HepG2 (cell line): Measurements from ENCODE around the gene APOC1. TPM values are rescaled to one million over a fixed set of nuclear protein-coding genes. Genes with fewer than 3 reads are reported as not detected.

Experiments used
- BCL3 ChIP-seq: sonication (generic); formaldehyde crosslinking; IDR thresholded peaks from 2 replicates; pipeline ENCODE4 v1.5.1; 2020; ENCODE audit warnings: mild to moderate bottlenecking, missing genetic modification reagents, moderate library complexity
- ELF1 ChIP-seq: sonication (generic); formaldehyde crosslinking; IDR thresholded peaks from 2 replicates; pipeline ENCODE4 v1.4.0; 2020; ENCODE audit warnings: missing genetic modification reagents
- FOXC1 ChIP-seq: sonication (generic); formaldehyde crosslinking; IDR thresholded peaks from 2 replicates; pipeline ENCODE4 v1.8.0; 2022; ENCODE audit warnings: mild to moderate bottlenecking, missing genetic modification reagents, borderline replicate concordance
- MAZ ChIP-seq, 2 experiments: sonication (generic) in 1 of 2; formaldehyde crosslinking in 1 of 2; IDR thresholded peaks; 2 replicates each; pipeline versions ENCODE4 v1.5.0 to v1.6.1; 2012 to 2020; ENCODE audit warnings: low read depth in 2 of 2, mild to moderate bottlenecking in 2 of 2, borderline replicate concordance in 1 of 2, improper control_type of control experiment in 1 of 2, low read length in 1 of 2, missing genetic modification reagents in 1 of 2, moderate library complexity in 1 of 2
- NFATC3 ChIP-seq: sonication (generic); formaldehyde crosslinking; IDR thresholded peaks from 2 replicates; pipeline ENCODE4 v1.5.1; 2020; ENCODE audit warnings: mild to moderate bottlenecking, missing genetic modification reagents
- NFE2L1 ChIP-seq: sonication (generic); formaldehyde crosslinking; IDR thresholded peaks from 2 replicates; pipeline ENCODE4 v1.4.0; 2020; ENCODE audit warnings: missing genetic modification reagents, mild to moderate bottlenecking, borderline replicate concordance
- PHF20 ChIP-seq: sonication (generic); formaldehyde crosslinking; IDR thresholded peaks from 2 replicates; pipeline ENCODE4 v1.5.0; 2020; ENCODE audit warnings: mild to moderate bottlenecking, missing genetic modification reagents
- RXRB ChIP-seq: IDR thresholded peaks from 2 replicates; pipeline ENCODE4 v1.6.1; 2016; ENCODE audit warnings: borderline replicate concordance, missing genetic modification reagents, missing compliant biosample characterization
- TOPORS ChIP-seq: sonication (generic); formaldehyde crosslinking; IDR thresholded peaks from 2 replicates; pipeline ENCODE4 v1.8.0; 2023; ENCODE audit warnings: mild to moderate bottlenecking, missing genetic modification reagents
- ZKSCAN8 ChIP-seq: IDR thresholded peaks from 2 replicates; pipeline ENCODE4 v1.6.1; 2016; ENCODE audit warnings: borderline replicate concordance, missing genetic modification reagents, missing compliant biosample characterization
- ZMYM2 ChIP-seq: sonication (generic); formaldehyde crosslinking; IDR thresholded peaks from 2 replicates; pipeline ENCODE4 v1.8.0; 2022; ENCODE audit warnings: mild to moderate bottlenecking, missing genetic modification reagents
- ZNF609 ChIP-seq: sonication (generic); formaldehyde crosslinking; IDR thresholded peaks from 2 replicates; pipeline ENCODE4 v1.4.0; 2020; ENCODE audit warnings: mild to moderate bottlenecking, missing genetic modification reagents, borderline replicate concordance
- ZNF615 ChIP-seq: sonication (generic); formaldehyde crosslinking; IDR thresholded peaks from 2 replicates; pipeline ENCODE4 v1.5.0; 2020; ENCODE audit warnings: mild to moderate bottlenecking, missing genetic modification reagents, borderline replicate concordance
- ZNF749 ChIP-seq: sonication (generic); formaldehyde crosslinking; IDR thresholded peaks from 2 replicates; pipeline ENCODE4 v1.8.0; 2022; ENCODE audit warnings: mild to moderate bottlenecking, missing genetic modification reagents, moderate library complexity, borderline replicate concordance
- ZSCAN9 ChIP-seq: IDR thresholded peaks from 2 replicates; pipeline ENCODE4 v1.6.1; 2016; ENCODE audit warnings: borderline replicate concordance
- polyA plus RNA-seq, 8 experiments: library from polyadenylated mRNA; depleted of rRNA in 3 of 8; stranded (reverse) in 7 of 8; unstranded in 1 of 8; fragments of >200 nt; fragmentation: Illumina TruSeq in 4 of 8; extraction: Trizol in 4 of 8; gene quantifications; 2 replicates each; pipeline versions ENCODE4 v1.2.1 to v1.2.3, GENCODE V29; 2011 to 2016; ENCODE audit warnings: low read depth in 4 of 8, missing spikeins in 1 of 8, mixed read lengths in 1 of 8; ENCODE audit not compliant: insufficient read depth in 1 of 8
- total RNA-seq, 5 experiments: library from RNA; depleted of rRNA; stranded (reverse); fragments of >200 nt; fragmentation: Illumina TruSeq; extraction: Trizol; gene quantifications; 2 replicates each; pipeline ENCODE4 v1.2.3, GENCODE V29; 2016; ENCODE audit warnings: low read depth in 1 of 5
- TF ChIP-seq, protein P1 (sequence below): IDR thresholded peaks from 2 replicates; pipeline ENCODE4 v1.6.1; 2016
- TF ChIP-seq, protein P2 (sequence below): sonication (generic); formaldehyde crosslinking; IDR thresholded peaks from 2 replicates; pipeline ENCODE4 v1.8.1; 2023; ENCODE audit warnings: mild to moderate bottlenecking, moderate library complexity, missing genetic modification reagents
- TF ChIP-seq, protein P3 (sequence below): sonication (generic); formaldehyde crosslinking; conservative IDR thresholded peaks from 2 replicates; pipeline ENCODE4 v1.8.0; 2022; ENCODE audit warnings: missing genetic modification reagents

Gene APOC1
- total and polyA plus RNA-seq, 2 of the 13 experiments (the other 11 are each of a cell fraction or from before 2014, with no cell fraction given) = 600 to 1,235 TPM

- TF ChIP-seq, protein P1, sequence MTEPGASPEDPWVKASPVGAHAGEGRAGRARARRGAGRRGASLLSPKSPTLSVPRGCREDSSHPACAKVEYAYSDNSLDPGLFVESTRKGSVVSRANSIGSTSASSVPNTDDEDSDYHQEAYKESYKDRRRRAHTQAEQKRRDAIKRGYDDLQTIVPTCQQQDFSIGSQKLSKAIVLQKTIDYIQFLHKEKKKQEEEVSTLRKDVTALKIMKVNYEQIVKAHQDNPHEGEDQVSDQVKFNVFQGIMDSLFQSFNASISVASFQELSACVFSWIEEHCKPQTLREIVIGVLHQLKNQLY (CRISPR knock-in tag) = peak; percentile 95
- no peak for TF ChIP-seq PHF20 (CRISPR knock-in tag)
- TF ChIP-seq RXRB (CRISPR knock-in tag) = peak; percentile 100
- TF ChIP-seq ZNF749 (CRISPR knock-in tag) = peak; percentile 87; the same call in 1 of the 2 replicates
- TF ChIP-seq BCL3 (CRISPR knock-in tag) = peak; percentile 91
- TF ChIP-seq NFE2L1 = no peak
- TF ChIP-seq ZSCAN9 (CRISPR knock-in tag) = peak; percentile 83
- TF ChIP-seq, protein P2, sequence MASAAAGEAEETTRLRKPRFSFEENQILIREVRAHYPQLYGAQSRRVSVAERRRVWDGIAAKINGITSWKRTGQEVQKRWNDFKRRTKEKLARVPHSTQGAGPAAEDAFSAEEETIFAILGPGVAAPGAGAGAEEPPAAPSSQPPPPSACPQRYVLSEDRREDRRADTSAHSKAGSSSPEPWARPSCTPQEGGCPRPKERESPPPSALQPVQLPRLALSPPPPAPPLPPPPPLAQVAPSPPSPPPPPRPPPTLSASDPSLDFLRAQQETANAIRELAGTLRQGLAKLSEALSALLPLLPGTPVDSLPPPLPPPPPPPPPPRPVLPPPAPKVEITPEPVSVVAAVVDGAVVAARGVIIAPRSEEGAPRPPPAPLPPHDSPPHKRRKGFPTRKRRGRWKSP = peak; percentile 56; the same call in 1 of the 2 replicates
- TF ChIP-seq ZNF615 (CRISPR knock-in tag) = peak; percentile 55; the same call in 1 of the 2 replicates
- TF ChIP-seq ELF1 (CRISPR knock-in tag) = peak; percentile 57; the same call in 1 of the 2 replicates
- peak; percentile 66 for TF ChIP-seq FOXC1
- peak; percentile 90 for TF ChIP-seq ZKSCAN8 (CRISPR knock-in tag)
- TF ChIP-seq NFATC3 (CRISPR knock-in tag) = no peak
- peak; percentile 69; the same call in 1 of the 2 replicates for TF ChIP-seq MAZ (IDR thresholded peaks at IDR 0.05; ENCODE audit: borderline replicate concordance, low read depth, low read length)
- TF ChIP-seq MAZ (CRISPR knock-in tag; IDR thresholded peaks at IDR 0.05; ENCODE audit: low read depth) = peak; percentile 85
- TF ChIP-seq ZMYM2 (CRISPR knock-in tag) = peak; percentile 56; the same call in 1 of the 2 replicates
- TF ChIP-seq ZNF609 (CRISPR knock-in tag) = peak; percentile 97
- peak; percentile 75; the same call in 1 of the 2 replicates for TF ChIP-seq TOPORS
- TF ChIP-seq, protein P3, sequence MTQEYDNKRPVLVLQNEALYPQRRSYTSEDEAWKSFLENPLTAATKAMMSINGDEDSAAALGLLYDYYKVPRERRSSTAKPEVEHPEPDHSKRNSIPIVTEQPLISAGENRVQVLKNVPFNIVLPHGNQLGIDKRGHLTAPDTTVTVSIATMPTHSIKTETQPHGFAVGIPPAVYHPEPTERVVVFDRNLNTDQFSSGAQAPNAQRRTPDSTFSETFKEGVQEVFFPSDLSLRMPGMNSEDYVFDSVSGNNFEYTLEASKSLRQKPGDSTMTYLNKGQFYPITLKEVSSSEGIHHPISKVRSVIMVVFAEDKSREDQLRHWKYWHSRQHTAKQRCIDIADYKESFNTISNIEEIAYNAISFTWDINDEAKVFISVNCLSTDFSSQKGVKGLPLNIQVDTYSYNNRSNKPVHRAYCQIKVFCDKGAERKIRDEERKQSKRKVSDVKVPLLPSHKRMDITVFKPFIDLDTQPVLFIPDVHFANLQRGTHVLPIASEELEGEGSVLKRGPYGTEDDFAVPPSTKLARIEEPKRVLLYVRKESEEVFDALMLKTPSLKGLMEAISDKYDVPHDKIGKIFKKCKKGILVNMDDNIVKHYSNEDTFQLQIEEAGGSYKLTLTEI (CRISPR knock-in tag) = no peak
Observed at GRCh38 chr19:44924243-44924725, 9.9 kb downstream of the APOC1 start (continued).
